ENCODE results near the gene CXCL13. TPM values are rescaled to one million over a fixed set of nuclear protein-coding genes. Genes with fewer than 3 reads are reported as not detected.

The CXCL13 gene
- total RNA-seq, 1 donor from 2014 or later = not detected

DNA sequence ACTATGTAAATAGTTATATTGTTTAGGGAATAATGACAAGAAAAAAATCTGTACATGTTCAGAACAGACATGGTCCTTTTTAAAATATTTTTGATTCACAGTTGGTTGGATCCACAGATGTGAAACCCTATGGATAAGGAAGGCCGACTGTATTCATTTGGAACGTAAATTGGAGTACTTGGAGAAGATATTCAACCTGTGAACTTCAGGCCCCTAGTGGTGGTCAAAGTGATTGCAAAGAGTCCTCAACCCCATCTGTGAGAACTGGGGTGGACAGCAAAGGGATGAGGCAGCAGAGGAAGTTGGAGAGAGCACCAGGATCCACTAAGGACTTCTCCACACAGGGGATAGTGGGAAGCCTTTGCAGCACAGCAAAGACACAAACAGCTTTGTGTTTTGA is 6.2 kb upstream of the CXCL13 start:
- no peaks in the 10 kb centered on the region for H3K36me3 ChIP-seq (ENCODE audit: control insufficient read depth, insufficient read depth, low read length)
- DNase-seq (ENCODE audit: low read depth) (peak; percentile 64), FAIRE-seq (no peak)
- H3K4me3 ChIP-seq (ENCODE audit: low read depth, low read length) = no peak overlapping the region
- no peaks in the 10 kb centered on the region for H3K27me3 ChIP-seq (ENCODE audit: control insufficient read depth, insufficient read depth, low read length)
- peak; percentile 68 for TF ChIP-seq CTCF (IDR thresholded peaks at IDR 0.05; ENCODE audit: insufficient read depth, low read length, severe bottlenecking)

GRCh38 chr4:77600521-77601451 is 4.8 kb upstream of the CXCL13 start:
- DNase-seq (ENCODE audit: low read depth) (peak; percentile 64), FAIRE-seq (no peak)
- Histone ChIP-seq H3K4me3 (ENCODE audit: low read depth, low read length) (no peak overlapping the region), H3K36me3 (ENCODE audit: control insufficient read depth, insufficient read depth, low read length) (no peaks in the 10 kb centered on the region), H3K27me3 (ENCODE audit: control insufficient read depth, insufficient read depth, low read length) (no peaks in the 10 kb centered on the region)
- TF ChIP-seq CTCF (IDR thresholded peaks at IDR 0.05; ENCODE audit: insufficient read depth, low read length, severe bottlenecking) = peak; percentile 81

- FAIRE-seq = no peak
- no peak for TF ChIP-seq CTCF (IDR thresholded peaks at IDR 0.05; ENCODE audit: insufficient read depth, low read length, severe bottlenecking)
- DNase-seq (ENCODE audit: low read depth) = peak; percentile 84
Observed at GRCh38 chr4:77601614-77602187, 3.9 kb upstream of the CXCL13 start.

DNA sequence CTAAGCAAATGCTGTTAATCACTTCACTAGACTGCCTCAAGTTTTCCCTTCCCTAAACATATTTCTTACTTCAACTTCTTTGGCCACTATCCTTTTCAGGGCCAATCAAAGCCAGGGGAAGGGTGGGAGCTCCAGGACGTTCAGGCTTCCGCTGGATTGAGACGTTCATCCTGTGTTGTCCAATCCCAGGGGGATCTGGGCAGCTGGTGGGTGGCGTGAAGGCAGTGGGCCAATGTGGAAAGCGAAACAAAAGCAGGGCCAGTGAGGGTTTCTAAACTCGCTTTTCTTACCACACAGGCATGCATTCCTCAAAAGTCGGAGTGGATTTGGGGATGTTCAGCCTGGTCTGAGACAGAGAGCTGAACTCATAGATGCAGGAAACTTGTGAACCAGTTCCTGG is 7.6 kb downstream of the CXCL13 start:
- Histone ChIP-seq H3K27me3 (ENCODE audit: control insufficient read depth, insufficient read depth, low read length) (no peaks in the 10 kb centered on the region), H3K4me3 (ENCODE audit: low read depth, low read length) (no peak overlapping the region), H3K36me3 (ENCODE audit: control insufficient read depth, insufficient read depth, low read length) (no peaks in the 10 kb centered on the region)
- TF ChIP-seq CTCF (IDR thresholded peaks at IDR 0.05; ENCODE audit: insufficient read depth, low read length, severe bottlenecking) = no peak
- FAIRE-seq (no peak), DNase-seq (ENCODE audit: low read depth) (no peak)

More at GRCh38 chr4:77601614-77602187, 3.9 kb upstream of the CXCL13 start:
- Histone ChIP-seq H3K4me3 (ENCODE audit: low read depth, low read length) (no peak overlapping the region), H3K36me3 (ENCODE audit: control insufficient read depth, insufficient read depth, low read length) (no peaks in the 10 kb centered on the region), H3K27me3 (ENCODE audit: control insufficient read depth, insufficient read depth, low read length) (no peaks in the 10 kb centered on the region)

GRCh38 chr4:77615153-77615552 is 9.5 kb downstream of the CXCL13 start:
- Histone ChIP-seq H3K27me3 (ENCODE audit: control insufficient read depth, insufficient read depth, low read length) (no peaks in the 10 kb centered on the region), H3K36me3 (ENCODE audit: control insufficient read depth, insufficient read depth, low read length) (no peaks in the 10 kb centered on the region), H3K4me3 (ENCODE audit: low read depth, low read length) (no peak overlapping the region)
- no peak for TF ChIP-seq CTCF (IDR thresholded peaks at IDR 0.05; ENCODE audit: insufficient read depth, low read length, severe bottlenecking)
- FAIRE-seq = no peak
- DNase-seq (ENCODE audit: low read depth) = no peak
